ENCODE measurements around the gene DDX41. TPM values are rescaled to one million over a fixed set of nuclear protein-coding genes. Genes with fewer than 3 reads are reported as not detected.

The DDX41 gene
- total RNA-seq, 4 donors from 2014 or later: 64.5 to 80.8 (median 68.5) TPM

GRCh38 chr5:177526191-177526590, 9.4 kb upstream of the DDX41 start:
- Histone ChIP-seq H3K4me3 (no peak overlapping the region), H3K27ac (no peak overlapping the region), H3K36me3 (peaks cover 0 to 100% of the 10 kb centered on the region in 2 donors), H3K9me3 (no peaks in the 10 kb centered on the region), H3K4me1 (peaks cover 0 to 7% (median 0%) of the 10 kb centered on the region in 3 donors), H3K27me3 (no peaks in the 10 kb centered on the region)
- TF ChIP-seq EP300 (IDR thresholded peaks at IDR 0.05) (no peak), POLR2AphosphoS5 (IDR thresholded peaks at IDR 0.05) (no peak), CTCF (IDR thresholded peaks at IDR 0.05) (no peak), POLR2A (IDR thresholded peaks at IDR 0.05) (no peak)
- no peak for ATAC-seq
- 92% methylated on average over 2 of the region's 4 CpGs; no CpG with 5 or more reads in 1 of the 2 donors for WGBS, 2 donors (ENCODE audit: low coverage in 1 of 2)

- Histone ChIP-seq H3K4me1 (peaks cover 0 to 7% (median 0%) of the 10 kb centered on the region in 3 donors), H3K36me3 (peaks cover 0 to 100% of the 10 kb centered on the region in 2 donors), H3K27me3 (no peaks in the 10 kb centered on the region), H3K27ac (no peak overlapping the region), H3K4me3 (no peak overlapping the region), H3K9me3 (no peaks in the 10 kb centered on the region)
- TF ChIP-seq CTCF (IDR thresholded peaks at IDR 0.05) (no peak), POLR2AphosphoS5 (IDR thresholded peaks at IDR 0.05) (no peak), EP300 (IDR thresholded peaks at IDR 0.05) (no peak), POLR2A (IDR thresholded peaks at IDR 0.05) (no peak)
- no peak for ATAC-seq
- WGBS, 2 donors (ENCODE audit: low coverage in 1 of 2): 73% methylated on average over 3 to 6 of the region's 10 CpGs
Observed at GRCh38 chr5:177524941-177525655, 8.3 kb upstream of the DDX41 start.

- Histone ChIP-seq H3K4me1 (peaks cover 0 to 11% (median 0%) of the 10 kb centered on the region in 3 donors), H3K9me3 (no peaks in the 10 kb centered on the region), H3K4me3 (no peak overlapping the region), H3K27me3 (no peaks in the 10 kb centered on the region), H3K36me3 (peaks cover 0 to 100% of the 10 kb centered on the region in 2 donors), H3K27ac (no peak overlapping the region)
- TF ChIP-seq POLR2A (IDR thresholded peaks at IDR 0.05) (no peak), EP300 (IDR thresholded peaks at IDR 0.05) (no peak), POLR2AphosphoS5 (IDR thresholded peaks at IDR 0.05) (no peak), CTCF (IDR thresholded peaks at IDR 0.05) (no peak)
- WGBS, 2 donors (ENCODE audit: low coverage in 1 of 2): 82% methylated on average over 2 of the region's 12 CpGs; no CpG with 5 or more reads in 1 of the 2 donors
- no peak for ATAC-seq
Observed at GRCh38 chr5:177524539-177524900, 7.8 kb upstream of the DDX41 start.

GRCh38 chr5:177523711-177524538, 7.2 kb upstream of the DDX41 start:
- Histone ChIP-seq H3K27ac (no peak overlapping the region), H3K36me3 (peaks cover 0 to 99% of the 10 kb centered on the region in 2 donors), H3K4me3 (no peak overlapping the region), H3K4me1 (peaks cover 0 to 13% (median 0%) of the 10 kb centered on the region in 3 donors), H3K27me3 (no peaks in the 10 kb centered on the region), H3K9me3 (no peaks in the 10 kb centered on the region)
- no peak for ATAC-seq
- no CpG with 5 or more reads among the region's 19 CpGs for WGBS, 2 donors (ENCODE audit: low coverage in 1 of 2)
- TF ChIP-seq EP300 (IDR thresholded peaks at IDR 0.05) (no peak), CTCF (IDR thresholded peaks at IDR 0.05) (no peak)

Measured in gastroesophageal sphincter (tissue), 4 donors.